SK-N-DZ (cell line): Measurements from ENCODE around the gene CSPG4. TPM values are rescaled to one million over a fixed set of nuclear protein-coding genes. Genes with fewer than 3 reads are reported as not detected.
"Not testable (repeated sequence)": the region's sequence is repeated elsewhere in the genome, so short reads cannot be mapped to it uniquely, and the experiment has no call there.

Source experiments
- DNase-seq: peaks from one replicate; pipeline ENCODE4 v3.0.0-alpha.2; 2015; ENCODE audit warnings: low spot score
- polyA plus RNA-seq, 2 experiments: library from polyadenylated mRNA; depleted of rRNA; stranded (reverse); fragments of >200 nt; gene quantifications; 2 replicates each; pipeline ENCODE4 v1.2.3, GENCODE V29; 2014

The CSPG4 gene, protein sequence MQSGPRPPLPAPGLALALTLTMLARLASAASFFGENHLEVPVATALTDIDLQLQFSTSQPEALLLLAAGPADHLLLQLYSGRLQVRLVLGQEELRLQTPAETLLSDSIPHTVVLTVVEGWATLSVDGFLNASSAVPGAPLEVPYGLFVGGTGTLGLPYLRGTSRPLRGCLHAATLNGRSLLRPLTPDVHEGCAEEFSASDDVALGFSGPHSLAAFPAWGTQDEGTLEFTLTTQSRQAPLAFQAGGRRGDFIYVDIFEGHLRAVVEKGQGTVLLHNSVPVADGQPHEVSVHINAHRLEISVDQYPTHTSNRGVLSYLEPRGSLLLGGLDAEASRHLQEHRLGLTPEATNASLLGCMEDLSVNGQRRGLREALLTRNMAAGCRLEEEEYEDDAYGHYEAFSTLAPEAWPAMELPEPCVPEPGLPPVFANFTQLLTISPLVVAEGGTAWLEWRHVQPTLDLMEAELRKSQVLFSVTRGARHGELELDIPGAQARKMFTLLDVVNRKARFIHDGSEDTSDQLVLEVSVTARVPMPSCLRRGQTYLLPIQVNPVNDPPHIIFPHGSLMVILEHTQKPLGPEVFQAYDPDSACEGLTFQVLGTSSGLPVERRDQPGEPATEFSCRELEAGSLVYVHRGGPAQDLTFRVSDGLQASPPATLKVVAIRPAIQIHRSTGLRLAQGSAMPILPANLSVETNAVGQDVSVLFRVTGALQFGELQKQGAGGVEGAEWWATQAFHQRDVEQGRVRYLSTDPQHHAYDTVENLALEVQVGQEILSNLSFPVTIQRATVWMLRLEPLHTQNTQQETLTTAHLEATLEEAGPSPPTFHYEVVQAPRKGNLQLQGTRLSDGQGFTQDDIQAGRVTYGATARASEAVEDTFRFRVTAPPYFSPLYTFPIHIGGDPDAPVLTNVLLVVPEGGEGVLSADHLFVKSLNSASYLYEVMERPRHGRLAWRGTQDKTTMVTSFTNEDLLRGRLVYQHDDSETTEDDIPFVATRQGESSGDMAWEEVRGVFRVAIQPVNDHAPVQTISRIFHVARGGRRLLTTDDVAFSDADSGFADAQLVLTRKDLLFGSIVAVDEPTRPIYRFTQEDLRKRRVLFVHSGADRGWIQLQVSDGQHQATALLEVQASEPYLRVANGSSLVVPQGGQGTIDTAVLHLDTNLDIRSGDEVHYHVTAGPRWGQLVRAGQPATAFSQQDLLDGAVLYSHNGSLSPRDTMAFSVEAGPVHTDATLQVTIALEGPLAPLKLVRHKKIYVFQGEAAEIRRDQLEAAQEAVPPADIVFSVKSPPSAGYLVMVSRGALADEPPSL (N-terminal part only)
- polyA plus RNA-seq (2014; cell fraction: cytosol; rRNA removed): 2.3 and 2.6 TPM in 2 replicates
- 1.7 and 2.3 TPM in 2 replicates for polyA plus RNA-seq (2014; cell fraction: nucleus; rRNA removed)

DNA sequence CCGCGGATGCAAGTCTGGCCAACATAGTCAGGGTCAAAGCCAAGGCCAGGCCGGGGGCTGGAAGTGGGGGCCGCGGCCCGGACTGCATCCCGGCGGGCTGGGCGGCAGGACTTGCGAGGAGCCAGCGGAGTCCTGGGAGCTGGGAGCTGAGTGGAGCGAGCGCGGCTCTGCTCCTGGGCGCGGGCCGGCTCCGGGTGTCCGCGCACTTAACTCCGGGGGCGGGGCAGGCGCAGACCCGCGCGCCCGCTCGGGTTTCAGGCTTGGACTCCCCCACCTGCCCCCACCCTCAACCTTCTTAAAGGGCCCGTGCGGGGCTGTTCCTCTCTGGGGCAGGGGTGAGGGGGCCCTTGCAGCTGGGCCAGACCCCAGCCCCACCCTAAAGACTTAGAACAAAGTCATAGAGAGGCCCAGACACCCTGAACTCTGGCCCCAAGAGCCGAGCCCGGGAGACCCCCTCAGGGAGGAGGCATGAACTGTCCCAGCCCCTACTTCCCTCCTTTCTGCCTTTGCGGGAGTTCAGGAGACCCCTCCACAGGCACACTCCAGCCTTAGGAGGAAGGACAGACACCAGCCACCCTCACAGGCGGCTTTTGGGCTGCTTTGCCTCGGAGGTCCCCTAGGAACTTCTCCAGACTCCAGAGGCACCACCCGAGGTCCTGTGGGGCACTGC lies at the start of gene CSPG4:
TSS of gene CSPG4 (minus strand) at position 181 of the 670 bp plus-strand sequence. CDS start at position 88, 93 bp downstream.
- no peak for DNase-seq

DNA sequence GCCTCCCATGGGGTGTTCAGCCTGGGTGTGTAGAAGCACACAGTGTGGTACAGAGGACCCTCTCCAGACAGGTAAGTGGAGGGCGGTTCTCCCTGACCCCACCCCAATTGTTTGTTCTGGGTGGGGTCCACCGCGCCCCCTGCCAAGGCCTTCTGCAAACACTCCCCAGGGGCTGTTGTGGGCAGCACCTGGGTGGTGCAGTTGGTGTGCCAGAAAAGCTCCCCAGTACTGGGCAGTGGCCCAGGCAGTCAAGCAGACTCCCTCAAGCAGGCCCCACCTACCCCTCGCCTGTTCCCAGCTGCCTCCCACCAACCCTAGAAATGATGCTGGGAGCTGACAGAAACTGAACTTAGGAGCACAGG lies 49.7 kb upstream of the CSPG4 start:
- DNase-seq: not testable (repeated sequence)

DNA sequence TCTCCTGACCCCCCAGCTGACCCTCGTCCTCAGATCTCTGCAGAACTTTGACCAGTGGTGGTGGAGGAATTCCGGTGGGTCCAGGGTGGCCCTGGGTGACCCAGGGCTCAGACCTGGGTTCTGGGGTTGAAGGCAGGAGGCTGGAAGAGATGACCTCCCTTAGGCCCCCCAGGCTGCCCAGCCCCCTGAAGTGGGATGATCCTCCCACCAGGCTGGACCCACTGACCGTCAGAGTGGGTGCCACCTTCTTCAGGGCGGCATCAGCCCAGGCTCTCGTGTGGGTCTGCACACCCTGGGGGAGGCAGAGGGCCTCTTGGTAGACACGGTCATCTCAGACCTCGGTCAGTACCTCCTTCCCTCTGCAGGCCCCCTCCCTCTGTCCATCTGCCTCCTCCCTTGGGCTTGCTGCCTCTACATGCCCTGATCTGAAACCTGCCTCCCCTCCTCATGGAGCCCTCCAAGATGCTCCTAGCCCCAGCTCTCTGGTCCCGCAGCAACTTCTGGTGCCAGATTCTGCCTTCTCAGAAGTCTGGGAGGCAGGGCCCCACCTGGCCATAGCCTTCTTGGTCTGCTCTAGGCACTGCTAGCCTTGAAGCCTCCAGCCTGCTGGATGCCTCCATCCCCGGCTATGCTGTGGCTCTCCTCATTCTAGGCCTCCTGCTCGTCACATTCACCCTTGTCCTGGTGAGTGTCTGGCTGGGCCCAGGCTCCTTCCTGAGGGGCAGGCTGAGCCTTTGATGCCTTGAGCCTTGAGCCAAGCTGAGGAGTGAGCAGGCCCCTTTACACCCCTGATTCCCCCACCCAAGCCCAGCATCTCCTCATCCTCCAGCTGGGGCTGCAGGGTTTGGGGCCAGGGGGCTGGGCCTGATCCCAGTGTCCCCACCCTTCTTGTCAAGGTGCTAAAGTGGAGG lies 49.1 kb upstream of the CSPG4 start:
- no peak for DNase-seq

DNA sequence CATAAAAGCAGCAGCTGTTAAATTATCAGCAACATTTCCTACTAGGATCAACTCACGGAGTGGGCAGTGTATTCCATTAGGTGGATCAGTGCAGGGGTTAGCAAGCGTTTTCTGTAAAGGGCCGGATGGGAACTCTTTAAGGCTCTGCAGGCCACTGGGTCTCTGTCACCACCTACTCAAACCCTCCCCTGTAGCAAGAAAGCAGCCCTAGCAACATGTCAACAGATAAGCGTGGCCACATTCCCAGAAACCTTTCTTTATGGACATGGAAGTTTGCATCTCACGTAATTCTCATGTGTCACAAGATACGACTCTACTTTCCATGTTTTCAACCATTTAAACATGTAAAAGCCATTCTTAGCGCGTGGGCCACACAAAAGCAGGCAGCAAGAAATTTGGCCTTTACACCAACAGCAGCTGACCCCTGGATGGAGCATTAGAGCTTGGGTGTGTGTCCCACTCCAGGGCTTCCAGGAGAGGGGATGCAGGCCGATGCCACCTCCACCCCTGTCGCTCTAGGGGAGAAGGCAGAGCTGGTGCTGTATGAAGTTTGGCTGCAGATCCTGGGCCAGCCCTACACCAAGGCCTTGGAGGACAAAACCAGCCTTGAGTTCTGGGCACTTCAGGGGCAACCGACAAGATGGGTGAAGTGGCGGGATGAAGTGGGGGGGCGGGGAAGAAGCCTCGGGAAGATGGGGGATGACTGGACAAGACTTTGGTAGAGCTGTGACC lies 48.2 kb upstream of the CSPG4 start:
- no peak for DNase-seq

DNA sequence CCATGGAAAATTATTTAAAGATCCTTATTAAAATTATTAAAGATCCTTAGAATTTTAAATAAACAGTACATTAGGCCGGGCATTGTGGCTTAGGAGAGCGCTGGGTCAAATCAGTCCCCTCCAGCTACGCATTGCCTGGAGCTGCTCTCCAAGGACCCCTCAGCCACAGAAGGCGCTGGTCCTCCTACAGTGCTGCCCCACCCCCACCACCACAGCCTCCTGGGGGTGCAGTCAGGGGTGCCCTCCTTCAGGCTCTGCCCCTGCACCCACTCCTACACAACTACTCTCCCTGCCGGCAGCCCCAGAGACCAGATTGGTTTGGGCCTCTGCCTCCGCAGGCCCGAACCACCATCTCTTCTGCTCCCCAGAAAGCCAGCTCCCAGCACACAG lies 47.5 kb upstream of the CSPG4 start:
- DNase-seq: not testable (repeated sequence)

DNA sequence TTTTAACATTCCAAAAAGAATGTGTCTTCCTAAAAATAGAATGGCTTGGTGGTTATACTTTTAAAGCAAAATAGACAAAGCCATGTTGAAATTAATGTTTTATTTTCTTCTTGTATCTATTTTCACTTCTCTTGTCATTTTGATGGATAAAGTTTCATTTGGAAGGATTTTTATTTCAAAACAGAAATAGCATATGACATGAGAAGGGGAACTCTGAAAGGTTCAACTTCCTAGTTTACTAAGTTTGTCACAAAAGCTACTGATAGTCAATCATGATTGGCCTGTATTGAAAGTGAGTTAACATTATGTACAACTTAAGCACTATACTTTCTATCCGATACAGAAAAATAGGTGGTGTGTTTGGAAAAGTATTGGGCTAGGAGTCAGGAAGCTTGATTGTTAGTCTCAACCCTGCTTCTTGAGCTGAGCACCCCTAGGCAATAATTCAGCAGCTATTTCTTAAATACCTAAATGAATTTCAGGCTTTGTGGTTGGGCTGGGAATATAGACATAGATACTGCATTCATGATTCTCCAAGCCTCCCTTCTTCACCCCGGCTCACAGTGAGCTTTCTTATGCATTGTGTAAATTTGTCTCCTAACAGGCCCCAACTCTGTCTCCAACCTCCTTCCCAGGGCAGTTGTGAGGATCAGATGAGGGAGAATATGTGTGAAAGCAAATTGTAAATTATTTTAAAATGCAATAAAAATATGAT lies 46.9 kb upstream of the CSPG4 start:
- no peak for DNase-seq

DNA sequence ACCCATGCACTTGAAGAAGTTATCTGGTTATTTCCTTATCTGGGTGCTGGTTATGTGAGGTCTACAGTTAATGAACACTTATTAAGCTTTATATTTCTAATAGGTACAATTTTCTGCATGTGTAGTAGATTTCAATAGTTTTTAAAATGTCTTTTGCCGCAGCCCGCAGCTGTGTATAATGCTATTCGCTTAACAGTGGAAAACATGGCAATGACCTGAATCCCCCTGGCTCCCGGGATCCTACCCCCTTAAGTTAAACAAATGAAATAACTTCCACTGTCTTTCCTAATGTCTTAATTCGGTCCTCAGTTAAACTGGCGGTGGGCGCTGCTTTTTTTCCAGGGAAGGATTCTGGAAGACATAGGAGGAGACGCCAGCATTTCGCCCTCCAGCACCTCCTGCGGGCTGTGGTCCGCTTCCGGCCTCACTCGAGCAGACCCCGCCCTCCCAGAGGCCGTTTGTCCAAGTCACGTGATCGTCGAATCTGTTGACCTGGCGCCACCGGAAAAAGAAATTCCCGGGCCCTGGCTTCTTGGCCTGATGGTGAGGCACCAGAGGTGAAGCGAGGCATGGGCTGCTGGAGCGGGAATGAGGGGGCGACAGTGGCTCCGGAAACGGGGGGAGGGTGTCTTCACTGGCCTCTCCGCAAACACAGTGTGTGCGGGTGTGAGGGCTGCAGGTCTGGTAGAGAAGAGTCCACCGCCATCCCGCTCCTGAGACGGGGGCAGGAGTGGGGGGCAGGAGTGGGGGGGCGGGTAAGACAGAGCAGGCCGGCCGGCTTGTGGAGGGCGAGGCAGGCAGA lies 45.6 kb upstream of the CSPG4 start:
- peak; percentile 93 for DNase-seq

DNA sequence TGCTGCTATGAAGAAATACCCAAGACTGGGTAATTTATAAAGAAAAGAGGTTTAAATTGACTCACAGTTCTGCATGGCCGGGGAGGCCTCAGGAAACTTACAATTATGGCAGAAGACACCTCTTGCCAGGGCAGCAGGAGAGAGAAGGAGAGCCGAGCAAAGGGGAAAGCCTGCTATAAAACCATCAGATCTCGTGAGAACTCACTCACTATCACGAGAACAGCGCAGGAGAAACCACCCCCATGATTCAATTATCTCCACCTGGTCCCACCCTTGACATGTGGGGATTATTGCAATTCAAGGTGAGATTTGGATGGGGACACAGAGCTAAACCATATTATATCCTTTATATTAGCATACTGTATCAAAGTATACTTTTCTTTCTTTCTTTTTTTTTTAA lies 42.2 kb upstream of the CSPG4 start:
- not testable (repeated sequence) for DNase-seq

DNA sequence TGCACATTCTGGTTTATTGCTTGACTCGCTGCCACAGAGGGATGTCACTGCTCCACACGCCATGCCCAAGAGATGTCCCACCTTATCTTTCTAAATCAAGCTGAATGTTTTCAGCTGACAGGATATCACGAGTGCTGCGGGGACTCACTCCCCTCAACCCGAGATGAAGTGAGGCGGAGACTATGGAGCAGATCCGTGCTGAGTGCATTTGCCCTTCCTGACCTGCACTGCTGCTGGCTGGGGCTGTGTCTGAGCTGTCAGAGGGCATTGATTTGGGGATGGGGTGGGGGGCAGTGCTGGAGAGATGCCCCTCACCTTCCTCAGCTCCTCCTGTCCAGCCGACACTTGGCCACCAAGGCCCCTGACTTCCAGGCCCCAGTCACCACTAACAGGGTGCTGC lies 40.5 kb upstream of the CSPG4 start:
- DNase-seq: no peak

DNA sequence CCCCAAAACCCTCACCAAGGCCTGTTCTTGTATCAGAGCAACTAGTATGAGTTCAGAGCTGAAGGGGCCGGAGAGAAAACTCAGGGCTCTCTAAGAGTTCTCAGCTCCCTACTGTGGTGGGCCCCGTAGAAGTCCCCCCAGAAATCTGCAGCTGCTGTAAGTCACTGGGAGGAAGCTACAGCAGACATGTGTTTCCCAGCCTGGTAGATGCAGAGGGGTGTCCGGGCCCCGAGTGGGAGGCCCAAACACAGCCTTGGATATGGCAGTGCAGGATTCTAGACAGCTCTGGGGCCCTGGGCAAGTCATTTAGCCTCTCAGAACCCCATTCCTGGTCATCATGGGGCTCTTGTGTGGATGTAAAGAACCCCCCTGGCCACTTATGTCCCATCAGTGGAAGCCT lies 39.2 kb upstream of the CSPG4 start:
- no peak for DNase-seq

DNA sequence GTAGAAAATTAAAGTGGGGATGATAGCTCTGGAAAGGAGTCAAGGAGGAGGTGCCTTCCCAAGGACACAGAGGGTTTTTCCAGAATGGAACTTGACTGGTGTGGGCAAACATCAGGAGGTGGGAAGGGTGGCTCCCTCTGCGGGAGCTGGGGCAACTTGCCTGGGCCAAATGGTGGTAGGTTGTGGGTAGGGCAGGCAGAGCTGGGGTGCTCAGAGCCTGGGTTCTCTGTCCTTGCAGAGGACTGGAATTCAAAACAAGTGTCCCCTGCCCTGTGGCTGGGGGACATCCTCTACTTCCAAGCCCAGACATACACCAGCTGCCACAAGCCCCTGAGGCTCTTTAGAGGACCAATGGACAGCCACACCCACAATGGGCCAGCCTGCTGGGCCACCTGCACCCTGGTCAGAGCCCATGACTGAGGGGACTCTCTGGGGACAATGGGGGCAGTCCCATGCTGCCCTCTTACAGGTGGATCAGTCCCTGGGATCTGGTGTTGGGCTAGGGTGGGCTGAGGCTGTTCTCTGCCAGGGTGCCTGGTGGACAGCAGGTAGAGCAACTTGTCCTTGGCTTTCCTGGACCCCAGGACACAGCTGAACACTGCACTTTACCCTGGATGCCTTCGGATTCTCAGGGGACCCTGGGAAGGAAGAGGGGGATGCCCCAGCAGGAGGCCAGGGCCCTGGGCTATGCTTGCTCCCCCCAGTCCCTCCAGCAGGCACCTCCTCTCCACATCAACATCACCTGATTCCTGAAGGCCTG lies 38.6 kb upstream of the CSPG4 start:
- DNase-seq: no peak

DNA sequence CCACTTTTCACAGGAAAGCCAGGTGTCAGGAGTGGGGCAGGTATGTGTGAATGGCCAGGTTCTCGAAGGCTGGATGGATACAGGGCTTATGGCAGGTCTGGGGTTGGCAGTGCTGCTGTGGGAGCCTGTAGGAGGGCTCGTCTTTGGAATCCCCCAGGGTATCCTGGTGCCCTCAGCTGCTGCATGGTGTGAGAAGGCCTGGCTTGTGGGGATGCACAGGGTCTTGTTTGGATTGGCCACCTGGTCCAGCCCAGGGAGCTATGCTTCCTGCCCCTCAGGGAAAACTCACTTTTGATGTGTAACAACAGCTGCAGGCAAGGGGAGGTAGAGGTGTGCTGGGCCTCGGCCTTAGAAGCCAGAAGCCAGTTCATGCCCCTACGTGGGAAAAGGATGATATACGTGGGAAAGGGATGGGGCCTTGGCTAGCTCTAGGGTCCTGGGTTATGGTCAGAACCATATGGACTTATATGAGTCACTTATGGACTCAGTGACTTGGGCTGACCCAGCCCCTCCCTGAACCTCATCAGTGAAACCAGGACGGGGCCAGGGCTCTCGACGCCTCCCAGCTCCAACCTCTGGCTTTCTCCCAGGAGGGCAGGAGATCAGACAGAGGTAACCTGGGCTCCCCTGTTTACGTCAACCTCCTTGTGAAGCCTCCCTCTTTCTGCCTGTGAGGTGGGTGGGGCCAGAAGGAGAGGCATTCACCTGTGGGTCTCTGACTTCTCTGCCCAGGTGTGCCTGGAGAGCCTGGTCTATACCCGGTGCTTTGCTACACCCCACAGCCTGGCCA lies 37.8 kb upstream of the CSPG4 start:
- no peak for DNase-seq

DNA sequence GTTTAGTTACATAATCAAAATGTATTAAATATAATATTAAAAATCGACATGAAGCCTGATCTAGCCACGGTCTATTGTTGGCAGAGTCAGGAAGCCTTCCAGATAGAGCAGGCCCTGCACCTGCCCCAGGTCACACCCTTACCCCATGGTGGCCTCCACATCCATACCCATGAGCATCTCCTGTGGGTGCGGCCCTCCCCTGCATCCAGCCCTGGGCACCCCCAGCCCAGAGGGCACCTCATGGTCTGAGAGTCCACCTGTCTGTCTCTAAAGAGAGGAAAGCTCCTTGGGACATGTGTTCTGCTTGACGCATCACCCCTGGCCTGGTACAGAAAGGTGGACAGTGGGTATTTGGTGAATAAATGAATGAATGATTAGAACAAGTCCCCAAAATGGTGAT lies 37.2 kb upstream of the CSPG4 start:
- no peak for DNase-seq

DNA sequence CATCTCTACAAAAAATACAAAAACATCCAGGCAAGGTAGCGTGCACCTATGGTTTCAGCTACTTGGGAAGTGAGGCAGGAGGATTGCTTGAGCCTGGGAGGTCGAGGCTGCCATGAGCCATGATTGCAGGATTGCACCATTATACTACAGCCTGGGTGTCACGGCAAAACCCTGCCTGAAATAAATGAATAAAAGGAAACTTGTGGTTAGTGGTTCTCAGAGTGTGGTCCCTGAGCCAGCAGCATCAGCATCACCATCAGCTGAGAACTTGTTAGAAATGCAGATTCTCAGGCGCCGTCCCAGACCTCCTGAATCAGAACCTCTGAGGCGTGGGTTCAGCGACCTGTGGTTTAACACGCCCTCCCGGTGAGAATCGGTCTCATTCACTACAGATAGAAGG lies 36.2 kb upstream of the CSPG4 start:
- not testable (repeated sequence) for DNase-seq

DNA sequence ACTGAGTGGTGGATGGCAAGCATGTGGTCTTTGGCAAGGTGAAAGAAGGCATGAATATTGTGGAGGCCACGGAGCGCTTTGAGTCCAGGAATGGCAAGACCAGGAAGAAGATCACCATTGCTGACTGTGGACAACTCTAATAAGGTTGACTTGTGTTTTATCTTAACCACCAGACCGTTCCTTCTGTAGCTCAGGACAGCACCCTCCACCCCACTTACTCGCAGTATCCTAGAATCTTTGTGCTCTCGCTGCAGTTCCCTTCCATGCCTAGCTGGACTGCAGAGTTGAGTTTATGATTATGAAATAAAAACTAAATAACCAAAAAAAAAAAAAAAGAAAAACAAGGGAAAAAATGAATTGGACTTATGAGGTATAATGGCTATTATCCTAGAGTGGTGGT lies 34.5 kb upstream of the CSPG4 start:
- not testable (repeated sequence) for DNase-seq

DNA sequence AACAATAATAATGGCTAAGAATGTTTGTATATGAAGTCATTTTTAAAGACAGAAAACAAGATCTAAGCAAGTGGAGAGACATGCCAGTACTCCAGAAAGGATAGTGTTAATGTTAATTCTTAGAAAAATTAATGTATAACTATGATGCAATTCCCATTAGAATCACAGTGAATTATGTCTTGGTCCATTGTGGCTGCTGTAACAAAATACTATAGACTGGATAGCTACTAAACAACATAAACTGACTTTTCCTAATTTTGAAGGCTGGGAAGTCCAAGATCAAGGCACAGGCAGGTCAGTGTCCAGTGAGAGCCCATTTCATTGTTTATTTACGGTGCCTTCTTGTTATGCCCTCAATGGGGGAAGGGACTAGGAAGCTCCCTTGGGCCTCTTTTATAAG lies 32.7 kb upstream of the CSPG4 start:
- no peak for DNase-seq
